HG03039 (cell line): ENCODE measurements around the gene GNAT3.

Experiments
- ATAC-seq: cut with Tn5 transposase; IDR thresholded peaks from one replicate; pipeline ENCODE4 v1.9.1; 2021; ENCODE audit warnings: mild to moderate bottlenecking, moderate library complexity; ENCODE audit not compliant: unreplicated experiment

Gene GNAT3

GRCh38 chr7:80467069-80467468 is 44.8 kb downstream of the GNAT3 start:
- no peak for ATAC-seq

- no peak for ATAC-seq
Measured at GRCh38 chr7:80466636-80467035, 45.2 kb downstream of the GNAT3 start.

- ATAC-seq: no peak
Measured at GRCh38 chr7:80464211-80464610, 47.7 kb downstream of the GNAT3 start.

- no peak for ATAC-seq
Measured at GRCh38 chr7:80463272-80463920, 48.5 kb downstream of the GNAT3 start.

GRCh38 chr7:80460857-80461256 is 51.0 kb downstream of the GNAT3 start:
- ATAC-seq: no peak

- ATAC-seq: no peak
Measured at GRCh38 chr7:80459776-80460510, 51.9 kb downstream of the GNAT3 start.

GRCh38 chr7:80458822-80459725 is 52.8 kb downstream of the GNAT3 start:
- ATAC-seq: no peak

GRCh38 chr7:80453699-80454340 is 58.0 kb downstream of the GNAT3 start:
- no peak for ATAC-seq

GRCh38 chr7:80450621-80451308 is 61.1 kb downstream of the GNAT3 start:
- no peak for ATAC-seq

GRCh38 chr7:80449836-80450235 is 62.0 kb downstream of the GNAT3 start:
- ATAC-seq: no peak

GRCh38 chr7:80445351-80445750 is 66.5 kb downstream of the GNAT3 start:
- ATAC-seq: no peak

- ATAC-seq: no peak
Measured at GRCh38 chr7:80444811-80445210, 67.1 kb downstream of the GNAT3 start.

- ATAC-seq: no peak
Measured at GRCh38 chr7:80443325-80443724, 68.5 kb downstream of the GNAT3 start.

- ATAC-seq: no peak
Measured at GRCh38 chr7:80440883-80441282, 71.0 kb downstream of the GNAT3 start.

- no peak for ATAC-seq
Measured at GRCh38 chr7:80439894-80440821, 71.7 kb downstream of the GNAT3 start.

- ATAC-seq: no peak
Measured at GRCh38 chr7:80435521-80435920, 76.3 kb downstream of the GNAT3 start.

GRCh38 chr7:80434047-80434446 is 77.8 kb downstream of the GNAT3 start:
- no peak for ATAC-seq

- no peak for ATAC-seq
Measured at GRCh38 chr7:80432166-80432565, 79.7 kb downstream of the GNAT3 start.

GRCh38 chr7:80429181-80429580 is 82.7 kb downstream of the GNAT3 start:
- ATAC-seq: no peak
